GM12878 (cell line): ENCODE measurements around the gene OPRM1. TPM values are rescaled to one million over a fixed set of nuclear protein-coding genes. Genes with fewer than 3 reads are reported as not detected.

Source experiments
- ATF2 ChIP-seq: IDR thresholded peaks from 2 replicates; pipeline ENCODE4 v1.6.1; 2012; ENCODE audit warnings: low read length, inconsistent platforms
- BMI1 ChIP-seq: fragments of 450-650 bp; IDR thresholded peaks from 2 replicates; pipeline ENCODE4 v1.6.1; 2016; ENCODE audit warnings: mild to moderate bottlenecking, moderate library complexity, borderline replicate concordance
- CBFB ChIP-seq: IDR thresholded peaks from 2 replicates; pipeline ENCODE4 v1.6.1; 2016; ENCODE audit warnings: antibody characterized with exemption, low read depth
- CHD1 ChIP-seq: IDR thresholded peaks from 2 replicates; pipeline ENCODE4 v1.6.1; 2012; ENCODE audit warnings: low read depth, low read length, improper control_type of control experiment
- CREM ChIP-seq: IDR thresholded peaks from 2 replicates; pipeline ENCODE4 v1.6.1; 2014; ENCODE audit warnings: antibody characterized with exemption, low read depth
- CTCF ChIP-seq, 3 experiments: IDR thresholded peaks in 2 of 3; conservative IDR thresholded peaks in 1 of 3; 2 replicates each; pipeline ENCODE4 v1.5.1; 2011; ENCODE audit warnings: low read depth in 3 of 3, low read length in 3 of 3, mild to moderate bottlenecking in 3 of 3, control low read depth in 2 of 3, moderate library complexity in 2 of 3, inconsistent platforms in 1 of 3, mixed read lengths in 1 of 3; ENCODE audit not compliant: control insufficient read depth in 2 of 3, insufficient read depth in 1 of 3; ENCODE audit errors: extremely low read depth in 1 of 3
- E4F1 ChIP-seq: fragments of 450-650 bp; IDR thresholded peaks from 2 replicates; pipeline ENCODE4 v1.6.1; 2018; ENCODE audit warnings: borderline replicate concordance, mild to moderate bottlenecking; ENCODE audit not compliant: partially characterized antibody
- FOXM1 ChIP-seq: IDR thresholded peaks from 2 replicates; pipeline ENCODE4 v1.6.1; 2012; ENCODE audit warnings: low read depth, mild to moderate bottlenecking, inconsistent platforms, low read length, moderate library complexity
- GATAD2B ChIP-seq: fragments of 450-650 bp; conservative IDR thresholded peaks from 2 replicates; pipeline ENCODE4 v1.6.1; 2017; ENCODE audit warnings: low read depth, mild to moderate bottlenecking, moderate library complexity
- IKZF1 ChIP-seq: fragments of 450-650 bp; conservative IDR thresholded peaks from 2 replicates; pipeline ENCODE4 v1.6.1; 2017; ENCODE audit warnings: antibody characterized with exemption, mild to moderate bottlenecking
- LARP7 ChIP-seq: fragments of 450-650 bp; IDR thresholded peaks from 2 replicates; pipeline ENCODE4 v1.6.1; 2017; ENCODE audit warnings: mild to moderate bottlenecking
- MTA2 ChIP-seq: fragments of 450-650 bp; IDR thresholded peaks from 2 replicates; pipeline ENCODE4 v1.6.1; 2016; ENCODE audit warnings: low read depth, mild to moderate bottlenecking, moderate library complexity
- NFXL1 ChIP-seq: fragments of 450-650 bp; IDR thresholded peaks from 2 replicates; pipeline ENCODE4 v1.6.1; 2017; ENCODE audit warnings: antibody characterized with exemption, mild to moderate bottlenecking, borderline replicate concordance
- NR2C1 ChIP-seq: fragments of 450-650 bp; IDR thresholded peaks from 2 replicates; pipeline ENCODE4 v1.6.1; 2017; ENCODE audit warnings: antibody characterized with exemption, mild to moderate bottlenecking, moderate library complexity
- SUPT20H ChIP-seq: IDR thresholded peaks from 2 replicates; pipeline ENCODE4 v1.6.1; 2011; ENCODE audit warnings: low read depth, mild to moderate bottlenecking, low read length, moderate library complexity, borderline replicate concordance; ENCODE audit not compliant: control insufficient read depth
- TBL1XR1 ChIP-seq: IDR thresholded peaks from 2 replicates; pipeline ENCODE4 v1.6.1; 2012; ENCODE audit warnings: low read depth, low read length, improper control_type of control experiment
- ZNF24 ChIP-seq: fragments of 450-650 bp; IDR thresholded peaks from 2 replicates; pipeline ENCODE4 v1.6.1; 2017; ENCODE audit warnings: antibody characterized with exemption, mild to moderate bottlenecking
- ZNF687 ChIP-seq: fragments of 450-650 bp; IDR thresholded peaks from 2 replicates; pipeline ENCODE4 v1.6.1; 2017; ENCODE audit warnings: mild to moderate bottlenecking, moderate library complexity
- ZSCAN29 ChIP-seq: fragments of 450-650 bp; IDR thresholded peaks from 2 replicates; pipeline ENCODE4 v1.6.1; 2017; ENCODE audit warnings: mild to moderate bottlenecking, moderate library complexity
- polyA plus RNA-seq, 11 experiments: library from polyadenylated mRNA; depleted of rRNA in 4 of 11; unstranded in 6 of 11; stranded (reverse) in 5 of 11; fragments of >200 nt; fragmentation: Nextera tagmentation in 4 of 11; fragmentation: Illumina TruSeq in 1 of 11; extraction: Ambion mirVana in 4 of 11; extraction: Trizol in 1 of 11; gene quantifications; 1 replicate in 1 of 11; 2 replicates in 10 of 11; pipeline versions ENCODE4 v1.2.1 to v1.2.3, GENCODE V29; 2011 to 2016; ENCODE audit warnings: inconsistent platforms in 2 of 11, missing spikeins in 2 of 11, low read depth in 1 of 11
- total RNA-seq, 4 experiments: library from RNA; depleted of rRNA in 3 of 4; stranded (reverse); fragments of >200 nt in 3 of 4; fragmentation: Illumina TruSeq in 1 of 4; extraction: Trizol in 1 of 4; gene quantifications; 2 replicates each; pipeline versions ENCODE4 v1.2.1 to v1.2.3, GENCODE V29; 2013 to 2021

OPRM1 gene
- total and polyA plus RNA-seq, 10 of the 15 experiments (the other 5 are each of a cell fraction or from before 2014, with no cell fraction given), result not detected

GRCh38 chr6:154261688-154262397, 222.8 kb downstream of the OPRM1 start (continued):
- TF ChIP-seq CTCF (IDR thresholded peaks at IDR 0.05 in 2 of 3, conservative IDR thresholded peaks at IDR 0.05 in 1 of 3; ENCODE audit: control insufficient read depth in 2 of 3, extremely low read depth in 1 of 3, insufficient read depth in 1 of 3, low read depth in 3 of 3, low read length in 3 of 3) (no peak), NR2C1 (peak; percentile 9; the same call in 1 of the 2 replicates), NFXL1 (no peak), ZNF24 (peak; percentile 89), CHD1 (peak; percentile 92; the same call in 1 of the 2 replicates), CBFB (no peak), CREM (no peak), FOXM1 (no peak), LARP7 (no peak), SUPT20H (no peak), ZSCAN29 (0 out of 2 replicates have a peak, but pooled peaks have one; percentile 7), MTA2 (peak; percentile 90), TBL1XR1 (no peak), BMI1 (peak; percentile 62; the same call in 1 of the 2 replicates), GATAD2B (peak; percentile 60; the same call in 1 of the 2 replicates), IKZF1 (peak; percentile 83), ATF2 (peak; percentile 12; the same call in 1 of the 2 replicates), E4F1 (no peak), ZNF687 (0 out of 2 replicates have a peak, but pooled peaks have one; percentile 30)
